ENCODE results near the gene PSMD2. TPM values are rescaled to one million over a fixed set of nuclear protein-coding genes. Genes with fewer than 3 reads are reported as not detected.

The PSMD2 gene
- polyA plus RNA-seq, 3 donors: 138 to 186 (median 167) TPM

- H3K4me3 ChIP-seq (replicated peaks in 1 of 3; ENCODE audit: low read depth in 2 of 3, low read length in 3 of 3): no peak overlapping the region
- H3K4me1 ChIP-seq (ENCODE audit: control insufficient read depth in 1 of 2, insufficient read depth in 2 of 2, low read length in 2 of 2): peaks cover 18 to 19% of the 10 kb centered on the region in 2 donors
- peak overlapping the region; percentile 52 to 97 (median 82) for H3K27ac Mint-ChIP-seq
- H3K27me3 ChIP-seq (ENCODE audit: control insufficient read depth in 2 of 2, insufficient read depth in 2 of 2, low read length in 2 of 2): no peaks in the 10 kb centered on the region
- no peak overlapping the region for H3K4me3 Mint-ChIP-seq
- H3K36me3 ChIP-seq (replicated peaks in 1 of 2; ENCODE audit: control insufficient read depth in 1 of 2, insufficient read depth in 2 of 2, low read length in 2 of 2): peaks cover 77 to 78% of the 10 kb centered on the region in 2 donors
- no peaks in the 10 kb centered on the region for H3K9me3 ChIP-seq (replicated peaks in 1 of 2; ENCODE audit: control insufficient read depth in 1 of 2, insufficient read depth in 1 of 2, low read length in 2 of 2)
- H3K79me2 ChIP-seq (ENCODE audit: insufficient read depth, low read length): peaks cover 15% of the 10 kb centered on the region
- H4K20me1 ChIP-seq (ENCODE audit: insufficient read depth, low read length): peaks cover 45% of the 10 kb centered on the region
- intact Hi-C loops (cut with micrococcal nuclease): no loop called here
- H3K4me1 Mint-ChIP-seq: peaks cover 27% of the 10 kb centered on the region
- no peak overlapping the region for H2AFZ ChIP-seq (ENCODE audit: insufficient read depth, low read depth, low read length, poor library complexity, severe bottlenecking)
- H3K27me3 Mint-ChIP-seq (ENCODE audit: low read depth in 3 of 3): peaks cover 0 to 7% (median under 1%) of the 10 kb centered on the region in 3 donors
- H3K9ac ChIP-seq (ENCODE audit: insufficient read depth, low read length, poor library complexity, severe bottlenecking): no peak overlapping the region
- H3K27ac ChIP-seq (ENCODE audit: low read depth in 1 of 2, low read length in 2 of 2): peak overlapping the region in 1 of 2 donors; percentile 87
- H3K4me2 ChIP-seq (replicated peaks; ENCODE audit: extremely low read depth, low read length, poor library complexity, severe bottlenecking): no peak overlapping the region
- no peak for DNase-seq
- H3K9me3 Mint-ChIP-seq: no peaks in the 10 kb centered on the region
- no peak for TF ChIP-seq CTCF (IDR thresholded peaks at IDR 0.05)
- peaks cover 77 to 78% of the 10 kb centered on the region in 2 donors for H3K36me3 Mint-ChIP-seq
- WGBS (ENCODE audit: insufficient coverage): 82% methylated on average over 7 of the region's 10 CpGs
These were observed 33.5 kb downstream of the PSMD2 start for GRCh38 chr3:184332370-184333090.

GRCh38 chr3:184333190-184333589 lies 34.1 kb downstream of the PSMD2 start:
- Histone ChIP-seq H3K27me3 (ENCODE audit: control insufficient read depth in 2 of 2, insufficient read depth in 2 of 2, low read length in 2 of 2) (no peaks in the 10 kb centered on the region), H3K9me3 (replicated peaks in 1 of 2; ENCODE audit: control insufficient read depth in 1 of 2, insufficient read depth in 1 of 2, low read length in 2 of 2) (no peaks in the 10 kb centered on the region), H3K79me2 (ENCODE audit: insufficient read depth, low read length) (peaks cover 18% of the 10 kb centered on the region), H3K36me3 (replicated peaks in 1 of 2; ENCODE audit: control insufficient read depth in 1 of 2, insufficient read depth in 2 of 2, low read length in 2 of 2) (peaks cover 71 to 72% of the 10 kb centered on the region in 2 donors), H3K4me3 (replicated peaks in 1 of 3; ENCODE audit: low read depth in 2 of 3, low read length in 3 of 3) (no peak overlapping the region), H2AFZ (ENCODE audit: insufficient read depth, low read depth, low read length, poor library complexity, severe bottlenecking) (no peak overlapping the region), H3K27ac (ENCODE audit: low read depth in 1 of 2, low read length in 2 of 2) (peak overlapping the region; percentile 20 to 87), H4K20me1 (ENCODE audit: insufficient read depth, low read length) (peaks cover 45% of the 10 kb centered on the region), H3K9ac (ENCODE audit: insufficient read depth, low read length, poor library complexity, severe bottlenecking) (no peak overlapping the region), H3K4me1 (ENCODE audit: control insufficient read depth in 1 of 2, insufficient read depth in 2 of 2, low read length in 2 of 2) (peaks cover 21 to 25% of the 10 kb centered on the region in 2 donors), H3K4me2 (replicated peaks; ENCODE audit: extremely low read depth, low read length, poor library complexity, severe bottlenecking) (no peak overlapping the region)
- peak overlapping the region; percentile 76 to 97 (median 97) for H3K27ac Mint-ChIP-seq
- intact Hi-C loops (cut with micrococcal nuclease): no loop called here
- TF ChIP-seq CTCF (IDR thresholded peaks at IDR 0.05): no peak
- H3K4me1 Mint-ChIP-seq: peaks cover 34% of the 10 kb centered on the region
- peaks cover 0 to 13% (median 6%) of the 10 kb centered on the region in 3 donors for H3K27me3 Mint-ChIP-seq (ENCODE audit: low read depth in 3 of 3)
- no peak overlapping the region for H3K4me3 Mint-ChIP-seq
- DNase-seq: no peak
- no peaks in the 10 kb centered on the region for H3K9me3 Mint-ChIP-seq
- 100% methylated on average over 5 of the region's 6 CpGs for WGBS (ENCODE audit: insufficient coverage)
- peaks cover 77 to 78% of the 10 kb centered on the region in 2 donors for H3K36me3 Mint-ChIP-seq
